Endothelial cell (in vitro differentiated cells): ENCODE measurements around the gene NKD1. TPM values are rescaled to one million over a fixed set of nuclear protein-coding genes. Genes with fewer than 3 reads are reported as not detected.
"Not testable (repeated sequence)": the region's sequence is repeated elsewhere in the genome, so short reads cannot be mapped to it uniquely, and the experiment has no call there.

Experiments used
- DNase-seq: peaks from one replicate; pipeline ENCODE4 v3.0.0; 2021; ENCODE audit warnings: low spot score
- H3K27ac Mint-ChIP-seq: one replicate; pipeline ENCODE4 v1.8.0; 2021; ENCODE audit warnings: mixed read lengths, inconsistent platforms; ENCODE audit not compliant: unreplicated experiment
- H3K27me3 Mint-ChIP-seq: one replicate; pipeline ENCODE4 v1.8.0; 2021; ENCODE audit warnings: mild to moderate bottlenecking, moderate library complexity, mixed read lengths, inconsistent platforms; ENCODE audit not compliant: unreplicated experiment
- H3K36me3 Mint-ChIP-seq: one replicate; pipeline ENCODE4 v1.8.0; 2021; ENCODE audit warnings: mild to moderate bottlenecking, low read depth, mixed read lengths, inconsistent platforms; ENCODE audit not compliant: unreplicated experiment
- H3K4me1 Mint-ChIP-seq: one replicate; pipeline ENCODE4 v1.8.0; 2021; ENCODE audit warnings: mild to moderate bottlenecking, mixed read lengths, inconsistent platforms; ENCODE audit not compliant: unreplicated experiment
- H3K4me3 Mint-ChIP-seq: one replicate; pipeline ENCODE4 v1.8.0; 2021; ENCODE audit warnings: mild to moderate bottlenecking, mixed read lengths, inconsistent platforms; ENCODE audit not compliant: unreplicated experiment
- H3K9me3 Mint-ChIP-seq: one replicate; pipeline ENCODE4 v1.8.0; 2021; ENCODE audit warnings: mixed read lengths, inconsistent platforms; ENCODE audit not compliant: unreplicated experiment
- total RNA-seq: library from RNA; stranded (reverse); fragmentation: NEBNext Ultra II Directional; extraction: Animal tissue kit (Norgen Biotek cat#: 25700); gene quantifications from one replicate; pipeline ENCODE4 v1.2.1, GENCODE V29; 2021; ENCODE audit not compliant: unreplicated experiment
- TF ChIP-seq, protein P1 (sequence below): fragments of 200-600 bp; sonication (generic); IDR thresholded peaks from one replicate; pipeline ENCODE4 v1.5.0; 2021; ENCODE audit warnings: antibody characterized with exemption; ENCODE audit not compliant: unreplicated experiment

NKD1 gene
- total RNA-seq, 1 donor from 2014 or later = 2.4 TPM

DNA sequence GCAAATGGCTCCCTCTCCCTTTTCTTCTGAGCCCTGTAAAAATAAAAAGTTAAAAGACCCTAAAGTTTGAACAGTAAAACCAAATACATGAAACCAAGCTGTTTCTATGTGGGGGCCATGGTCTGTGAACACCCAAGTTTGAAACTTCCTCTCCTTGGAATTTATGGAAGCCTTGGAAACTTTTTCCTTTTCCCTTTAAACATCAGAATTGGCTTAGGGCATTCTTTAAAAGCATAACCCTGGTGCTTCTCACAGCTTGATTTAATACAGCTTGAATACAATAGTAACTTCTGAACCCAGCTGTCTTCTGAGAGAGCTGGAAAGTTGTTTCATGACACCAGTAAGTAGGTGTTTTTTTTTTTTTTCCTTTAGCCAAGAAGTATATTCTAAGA lies 26.5 kb downstream of the NKD1 start:
- H3K27me3 Mint-ChIP-seq = peaks cover 6% of the 10 kb centered on the region
- H3K27ac Mint-ChIP-seq = no peak overlapping the region
- H3K4me1 Mint-ChIP-seq = no peaks in the 10 kb centered on the region
- no peak for DNase-seq
- no peak overlapping the region for H3K4me3 Mint-ChIP-seq
- no peaks in the 10 kb centered on the region for H3K36me3 Mint-ChIP-seq
- TF ChIP-seq, protein P1, sequence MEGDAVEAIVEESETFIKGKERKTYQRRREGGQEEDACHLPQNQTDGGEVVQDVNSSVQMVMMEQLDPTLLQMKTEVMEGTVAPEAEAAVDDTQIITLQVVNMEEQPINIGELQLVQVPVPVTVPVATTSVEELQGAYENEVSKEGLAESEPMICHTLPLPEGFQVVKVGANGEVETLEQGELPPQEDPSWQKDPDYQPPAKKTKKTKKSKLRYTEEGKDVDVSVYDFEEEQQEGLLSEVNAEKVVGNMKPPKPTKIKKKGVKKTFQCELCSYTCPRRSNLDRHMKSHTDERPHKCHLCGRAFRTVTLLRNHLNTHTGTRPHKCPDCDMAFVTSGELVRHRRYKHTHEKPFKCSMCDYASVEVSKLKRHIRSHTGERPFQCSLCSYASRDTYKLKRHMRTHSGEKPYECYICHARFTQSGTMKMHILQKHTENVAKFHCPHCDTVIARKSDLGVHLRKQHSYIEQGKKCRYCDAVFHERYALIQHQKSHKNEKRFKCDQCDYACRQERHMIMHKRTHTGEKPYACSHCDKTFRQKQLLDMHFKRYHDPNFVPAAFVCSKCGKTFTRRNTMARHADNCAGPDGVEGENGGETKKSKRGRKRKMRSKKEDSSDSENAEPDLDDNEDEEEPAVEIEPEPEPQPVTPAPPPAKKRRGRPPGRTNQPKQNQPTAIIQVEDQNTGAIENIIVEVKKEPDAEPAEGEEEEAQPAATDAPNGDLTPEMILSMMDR = no peak
- no peaks in the 10 kb centered on the region for H3K9me3 Mint-ChIP-seq

DNA sequence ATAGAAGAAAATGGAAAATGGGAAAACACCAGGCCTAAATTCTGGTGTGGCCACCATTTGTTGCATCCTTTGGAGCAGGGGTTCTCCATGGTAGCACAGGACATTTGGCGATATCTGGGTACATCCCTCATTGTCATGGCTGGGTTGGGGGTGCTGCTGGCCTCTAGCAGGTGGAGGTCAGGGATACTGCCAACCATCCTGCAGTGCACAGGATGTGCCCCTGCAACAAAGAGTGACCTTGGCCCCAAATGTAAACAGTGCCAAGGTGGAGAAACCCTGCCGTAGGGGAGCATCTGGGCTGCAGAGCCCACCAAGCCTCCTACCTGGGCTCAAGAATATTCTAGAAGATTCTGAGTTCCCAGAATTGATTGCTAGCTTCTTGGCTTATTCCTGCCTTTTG lies 27.5 kb downstream of the NKD1 start:
- no peaks in the 10 kb centered on the region for H3K9me3 Mint-ChIP-seq
- no peaks in the 10 kb centered on the region for H3K4me1 Mint-ChIP-seq
- DNase-seq = no peak
- H3K27me3 Mint-ChIP-seq = peaks cover 6% of the 10 kb centered on the region
- TF ChIP-seq, protein P1 = no peak
- no peak overlapping the region for H3K4me3 Mint-ChIP-seq
- no peak overlapping the region for H3K27ac Mint-ChIP-seq
- H3K36me3 Mint-ChIP-seq = no peaks in the 10 kb centered on the region

DNA sequence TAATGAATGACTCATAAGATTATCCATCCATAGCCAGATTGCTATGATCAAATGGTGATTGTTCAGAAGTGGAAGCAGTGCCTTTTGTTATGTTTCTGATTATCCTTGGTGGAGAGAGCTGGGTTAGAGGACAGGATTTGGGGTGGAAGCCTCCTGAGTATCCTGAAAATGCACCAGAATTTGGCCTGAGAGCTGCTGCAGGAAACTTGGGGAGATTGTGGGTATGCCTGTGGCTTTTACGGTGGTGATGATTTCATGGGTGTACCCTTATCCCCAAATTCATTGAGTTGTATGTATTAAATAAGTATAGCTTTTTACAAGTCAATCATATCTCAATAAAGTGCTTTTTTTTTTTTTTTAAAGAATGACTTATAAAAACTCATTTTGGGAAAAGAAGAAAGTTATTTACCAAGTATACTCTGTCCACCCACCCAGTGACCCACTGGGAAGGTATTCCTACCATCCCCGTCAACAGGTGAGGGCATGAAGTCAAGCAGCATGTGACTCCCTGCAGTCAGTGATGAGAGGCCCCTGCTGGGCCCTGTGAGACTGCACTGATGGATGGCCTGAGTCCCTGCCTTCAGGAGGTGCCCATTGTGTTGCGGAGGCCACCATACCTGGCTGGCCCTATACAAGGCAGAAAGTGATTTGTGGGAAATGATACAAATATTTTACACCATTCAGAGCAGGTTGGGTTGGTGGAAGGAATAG lies 28.4 kb downstream of the NKD1 start:
- no peaks in the 10 kb centered on the region for H3K4me1 Mint-ChIP-seq
- DNase-seq = no peak
- peaks cover 6% of the 10 kb centered on the region for H3K27me3 Mint-ChIP-seq
- no peak overlapping the region for H3K27ac Mint-ChIP-seq
- H3K36me3 Mint-ChIP-seq = no peaks in the 10 kb centered on the region
- no peak overlapping the region for H3K4me3 Mint-ChIP-seq
- TF ChIP-seq, protein P1 = no peak
- no peaks in the 10 kb centered on the region for H3K9me3 Mint-ChIP-seq

DNA sequence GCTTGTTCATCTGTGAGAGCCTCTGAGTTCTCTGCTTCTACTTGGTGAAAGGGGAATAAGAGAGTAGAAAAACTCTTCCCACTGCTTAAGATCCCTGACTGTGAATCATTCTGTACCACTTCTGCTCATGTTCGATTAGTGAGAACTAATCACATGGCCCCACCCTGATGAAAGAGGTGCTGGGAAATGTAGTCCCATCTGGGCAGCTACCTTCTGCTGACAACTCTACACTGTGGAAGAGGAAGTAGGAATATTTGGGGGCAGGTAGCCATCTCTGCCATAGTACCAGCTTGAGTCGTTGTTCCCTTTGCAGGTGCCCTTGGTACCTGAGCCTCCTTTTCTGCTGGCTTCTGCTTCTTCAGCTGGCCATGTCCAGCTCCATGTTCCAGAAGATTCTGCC lies 29.9 kb downstream of the NKD1 start:
- TF ChIP-seq, protein P1 = no peak
- no peaks in the 10 kb centered on the region for H3K9me3 Mint-ChIP-seq
- no peaks in the 10 kb centered on the region for H3K4me1 Mint-ChIP-seq
- H3K36me3 Mint-ChIP-seq = no peaks in the 10 kb centered on the region
- H3K27me3 Mint-ChIP-seq = peaks cover 4% of the 10 kb centered on the region
- no peak overlapping the region for H3K4me3 Mint-ChIP-seq
- no peak for DNase-seq
- H3K27ac Mint-ChIP-seq = no peak overlapping the region

DNA sequence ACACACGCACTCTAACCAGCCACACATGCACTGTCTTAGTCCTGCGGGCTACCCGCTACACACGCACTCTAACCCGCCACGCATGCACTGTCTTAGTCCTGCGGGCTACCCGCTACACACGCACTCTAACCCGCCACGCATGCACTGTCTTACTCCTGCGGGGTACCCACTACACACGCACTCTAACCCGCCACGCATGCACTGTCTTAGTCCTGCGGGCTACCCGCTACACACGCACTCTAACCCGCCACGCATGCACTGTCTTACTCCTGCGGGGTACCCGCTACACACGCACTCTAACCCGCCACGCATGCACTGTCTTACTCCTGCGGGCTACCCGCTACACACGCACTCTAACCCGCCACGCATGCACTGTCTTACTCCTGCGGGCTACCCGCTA lies 31.2 kb downstream of the NKD1 start:
- H3K4me3 Mint-ChIP-seq, H3K27ac Mint-ChIP-seq, H3K4me1 Mint-ChIP-seq, H3K27me3 Mint-ChIP-seq, H3K36me3 Mint-ChIP-seq, H3K9me3 Mint-ChIP-seq, DNase-seq: not testable (repeated sequence)
